Measurements from ENCODE around the gene COL8A1. TPM values are rescaled to one million over a fixed set of nuclear protein-coding genes. Genes with fewer than 3 reads are reported as not detected.

Gene COL8A1
- total RNA-seq, 1 donor from 2014 or later, result not detected

- Mint-ChIP-seq H3K27me3 (no peaks in the 10 kb centered on the region), H3K36me3 (ENCODE audit: insufficient read depth) (no peaks in the 10 kb centered on the region), H3K4me1 (ENCODE audit: low read depth) (no peaks in the 10 kb centered on the region), H3K4me3 (ENCODE audit: low read depth) (no peak overlapping the region), H3K27ac (no peak overlapping the region), H3K9me3 (ENCODE audit: low read depth) (no peaks in the 10 kb centered on the region)
- TF ChIP-seq CTCF (IDR thresholded peaks at IDR 0.05; ENCODE audit: unreplicated experiment), result no peak
- no peak for DNase-seq (ENCODE audit: low spot score, unreplicated experiment)
Measured at GRCh38 chr3:99704417-99704816, 66.0 kb downstream of the COL8A1 start.

- H3K27ac Mint-ChIP-seq, result no peak overlapping the region
- no peaks in the 10 kb centered on the region for H3K4me1 Mint-ChIP-seq (ENCODE audit: low read depth)
- DNase-seq (ENCODE audit: low spot score, unreplicated experiment), result no peak
- H3K4me3 Mint-ChIP-seq (ENCODE audit: low read depth), result no peak overlapping the region
- H3K36me3 Mint-ChIP-seq (ENCODE audit: insufficient read depth), result no peaks in the 10 kb centered on the region
- H3K27me3 Mint-ChIP-seq, result no peaks in the 10 kb centered on the region
- TF ChIP-seq CTCF (IDR thresholded peaks at IDR 0.05; ENCODE audit: unreplicated experiment), result no peak
- no peaks in the 10 kb centered on the region for H3K9me3 Mint-ChIP-seq (ENCODE audit: low read depth)
Measured at GRCh38 chr3:99706410-99706809, 68.0 kb downstream of the COL8A1 start.

- no peak for TF ChIP-seq CTCF (IDR thresholded peaks at IDR 0.05; ENCODE audit: unreplicated experiment)
- no peaks in the 10 kb centered on the region for H3K9me3 Mint-ChIP-seq (ENCODE audit: low read depth)
- no peak overlapping the region for H3K4me3 Mint-ChIP-seq (ENCODE audit: low read depth)
- no peaks in the 10 kb centered on the region for H3K4me1 Mint-ChIP-seq (ENCODE audit: low read depth)
- no peak for DNase-seq (ENCODE audit: low spot score, unreplicated experiment)
- no peak overlapping the region for H3K27ac Mint-ChIP-seq
- no peaks in the 10 kb centered on the region for H3K36me3 Mint-ChIP-seq (ENCODE audit: insufficient read depth)
- H3K27me3 Mint-ChIP-seq, result no peaks in the 10 kb centered on the region
Measured at GRCh38 chr3:99708207-99708745, 69.9 kb downstream of the COL8A1 start.

GRCh38 chr3:99709686-99710085 is 71.3 kb downstream of the COL8A1 start:
- Mint-ChIP-seq H3K4me1 (ENCODE audit: low read depth) (no peaks in the 10 kb centered on the region), H3K27ac (no peak overlapping the region), H3K27me3 (no peaks in the 10 kb centered on the region), H3K36me3 (ENCODE audit: insufficient read depth) (no peaks in the 10 kb centered on the region), H3K4me3 (ENCODE audit: low read depth) (no peak overlapping the region), H3K9me3 (ENCODE audit: low read depth) (no peaks in the 10 kb centered on the region)
- no peak for DNase-seq (ENCODE audit: low spot score, unreplicated experiment)
- no peak for TF ChIP-seq CTCF (IDR thresholded peaks at IDR 0.05; ENCODE audit: unreplicated experiment)

- H3K36me3 Mint-ChIP-seq (ENCODE audit: insufficient read depth), result no peaks in the 10 kb centered on the region
- DNase-seq (ENCODE audit: low spot score, unreplicated experiment), result no peak
- H3K9me3 Mint-ChIP-seq (ENCODE audit: low read depth), result no peaks in the 10 kb centered on the region
- no peak overlapping the region for H3K27ac Mint-ChIP-seq
- H3K4me1 Mint-ChIP-seq (ENCODE audit: low read depth), result no peaks in the 10 kb centered on the region
- H3K27me3 Mint-ChIP-seq, result no peaks in the 10 kb centered on the region
- no peak for TF ChIP-seq CTCF (IDR thresholded peaks at IDR 0.05; ENCODE audit: unreplicated experiment)
- no peak overlapping the region for H3K4me3 Mint-ChIP-seq (ENCODE audit: low read depth)
Measured at GRCh38 chr3:99710094-99710493, 71.7 kb downstream of the COL8A1 start.
